ENCODE measurements around the gene SUSD1.

The SUSD1 gene

DNA sequence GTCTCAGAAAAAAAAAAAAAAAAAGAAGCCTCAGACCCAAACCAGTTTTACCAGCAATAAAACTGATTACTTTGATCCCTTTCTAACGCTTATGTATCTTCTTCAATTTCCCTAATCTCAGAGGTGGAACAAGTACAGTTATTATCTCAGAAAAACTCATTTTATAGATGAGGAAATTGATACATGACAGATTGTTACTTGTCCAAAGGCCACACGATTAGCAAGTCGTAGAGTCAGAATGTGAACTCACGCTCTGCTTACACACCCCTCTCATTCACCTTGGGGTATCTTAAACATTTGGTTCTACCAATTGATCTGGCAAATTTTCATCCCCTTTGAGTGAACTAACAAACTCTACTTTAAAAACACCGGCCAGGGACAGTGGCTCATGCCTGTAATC is 110.2 kb downstream of the SUSD1 start:
- DNase-seq, result no peak

DNA sequence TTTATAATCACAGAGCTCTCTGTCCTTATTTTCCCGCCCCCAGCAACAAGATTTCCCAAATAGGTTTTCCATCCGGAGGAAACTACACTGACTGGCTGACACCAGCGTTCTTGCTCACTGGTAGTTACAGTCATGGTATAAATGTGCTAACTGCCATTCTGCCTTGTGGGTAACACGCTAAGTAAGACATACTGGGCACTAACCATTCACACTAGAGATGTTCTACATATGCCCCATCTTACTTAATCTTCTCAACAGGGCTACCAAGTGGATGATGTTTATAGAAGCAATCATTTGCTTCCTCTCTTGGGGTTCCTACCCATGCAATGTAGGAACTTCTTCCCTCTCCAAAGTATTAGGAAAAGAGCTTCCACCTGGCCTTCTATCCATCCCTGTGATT is 111.5 kb downstream of the SUSD1 start:
- no peak for DNase-seq

DNA sequence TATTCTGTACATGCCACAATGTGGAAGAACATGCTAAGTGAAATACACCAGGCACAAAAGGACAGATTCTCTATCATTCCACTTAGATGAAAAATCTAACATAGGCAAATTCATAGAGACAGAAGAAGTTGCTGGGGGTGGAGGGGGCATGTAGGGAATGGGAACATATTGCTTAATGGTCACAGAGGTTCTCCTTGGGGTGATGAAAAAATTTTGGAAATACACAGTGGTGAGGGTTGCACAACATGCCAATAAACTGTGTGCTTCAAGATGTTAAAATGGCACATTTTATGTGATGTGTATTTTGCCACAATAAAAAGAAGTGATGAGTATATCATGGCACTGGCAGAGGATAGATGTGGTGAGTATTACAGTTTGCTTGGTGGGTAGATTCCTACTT is 111.9 kb downstream of the SUSD1 start:
- DNase-seq, result no peak

DNA sequence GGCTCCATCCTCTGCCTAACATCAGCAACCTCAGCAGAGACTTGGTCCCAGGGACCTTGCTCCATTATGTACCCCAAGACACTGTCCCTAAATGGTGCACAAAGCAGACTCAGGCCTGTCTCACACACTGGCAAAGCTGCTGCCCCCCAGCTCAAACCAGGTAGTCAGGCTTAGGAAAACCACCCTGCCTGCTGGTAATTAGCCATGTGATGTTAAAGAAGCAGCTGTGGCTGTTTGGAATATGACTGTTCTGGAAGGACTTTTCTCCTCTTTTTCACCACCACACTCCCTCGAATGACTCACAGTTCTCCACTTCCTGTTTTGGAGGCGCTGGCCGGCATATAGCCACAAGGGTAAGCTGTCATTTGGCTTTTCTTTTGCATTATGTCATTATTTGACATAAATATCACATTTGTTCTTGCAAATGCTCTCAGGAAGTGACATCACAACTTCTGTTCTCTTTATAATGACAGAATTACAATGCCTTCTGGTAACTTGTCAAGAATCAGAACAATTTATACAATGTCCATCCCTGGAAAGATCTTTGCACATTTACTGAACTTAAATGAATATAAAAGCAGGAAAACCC is 113.9 kb downstream of the SUSD1 start:
- DNase-seq, result peak; percentile 37

GRCh38 chr9:112059966-112060320 is 115.2 kb downstream of the SUSD1 start:
- no peak for DNase-seq

DNA sequence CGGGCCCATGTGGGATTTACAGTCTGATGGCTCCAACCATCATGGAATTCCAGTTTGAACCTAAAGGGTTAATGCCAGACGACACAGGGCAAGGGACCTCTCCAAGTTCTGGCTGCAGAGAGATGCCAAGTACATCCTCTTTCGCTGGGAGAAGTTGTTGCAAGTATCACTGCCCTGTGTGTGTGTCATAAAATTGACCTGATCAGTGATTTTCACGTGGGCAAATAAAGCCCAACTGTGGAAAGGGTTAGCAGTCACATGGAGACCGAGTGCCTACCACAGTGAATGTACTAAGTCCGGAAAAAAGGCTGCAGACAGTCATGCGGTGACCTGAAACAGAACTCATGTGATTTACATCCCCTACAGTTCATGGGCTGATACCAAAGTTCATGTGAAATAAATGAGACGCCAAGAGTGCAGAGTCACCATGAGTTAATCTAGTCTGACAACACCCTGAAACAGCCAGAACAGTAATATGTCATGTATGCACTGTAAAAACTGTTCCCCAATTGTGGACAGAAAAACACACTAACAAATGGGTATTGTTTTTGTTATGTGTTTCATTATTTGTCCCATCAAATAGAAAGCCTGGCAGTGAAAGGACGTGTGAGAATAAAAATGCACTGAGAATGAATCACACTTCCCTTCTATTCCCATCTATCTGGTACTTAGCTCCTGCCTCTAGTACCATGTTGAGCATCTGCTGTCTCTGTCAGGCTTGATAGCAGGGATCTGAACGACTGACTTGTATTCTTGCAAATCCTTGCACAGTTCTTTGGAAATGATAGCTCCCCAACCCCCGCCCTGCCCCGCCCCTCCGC is 115.7 kb downstream of the SUSD1 start:
- DNase-seq, result no peak

DNA sequence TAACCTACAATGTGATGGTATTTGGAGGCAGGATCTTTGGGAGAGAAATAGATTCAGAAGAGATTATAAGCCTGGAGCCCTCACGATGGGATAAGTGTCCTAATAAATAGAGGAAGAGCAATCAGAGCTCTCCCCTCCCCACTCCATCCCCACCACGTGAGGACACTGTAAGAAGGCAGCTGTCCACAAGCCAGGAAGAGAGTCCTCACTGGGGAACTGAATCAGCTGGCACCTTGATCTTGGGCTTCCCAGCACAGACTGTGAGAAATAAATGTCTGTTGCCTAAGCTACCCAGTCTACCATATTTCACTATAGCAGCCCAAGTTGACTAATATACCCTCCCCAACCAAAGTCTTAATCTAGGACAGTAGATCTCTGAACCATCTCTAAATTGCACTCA is 118.1 kb downstream of the SUSD1 start:
- DNase-seq, result no peak

DNA sequence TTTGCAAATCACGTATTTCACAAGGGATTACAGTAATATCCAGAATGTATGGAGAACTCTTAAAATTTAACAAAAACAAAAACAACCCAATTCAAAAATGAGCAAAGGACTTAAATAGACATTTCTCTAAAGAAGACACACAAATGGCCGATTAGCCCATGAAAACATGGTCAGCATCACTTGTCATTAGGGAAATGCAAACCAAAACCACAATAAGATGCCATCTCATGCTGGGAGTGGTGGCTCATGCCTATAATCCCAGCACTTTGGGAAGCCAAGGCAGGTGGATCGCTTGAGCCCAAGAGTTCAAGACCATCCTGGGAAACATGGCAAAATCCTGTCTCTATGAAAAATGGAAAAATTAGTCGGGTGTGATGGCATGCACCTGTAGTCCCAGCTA is 120.2 kb downstream of the SUSD1 start:
- no peak for DNase-seq

DNA sequence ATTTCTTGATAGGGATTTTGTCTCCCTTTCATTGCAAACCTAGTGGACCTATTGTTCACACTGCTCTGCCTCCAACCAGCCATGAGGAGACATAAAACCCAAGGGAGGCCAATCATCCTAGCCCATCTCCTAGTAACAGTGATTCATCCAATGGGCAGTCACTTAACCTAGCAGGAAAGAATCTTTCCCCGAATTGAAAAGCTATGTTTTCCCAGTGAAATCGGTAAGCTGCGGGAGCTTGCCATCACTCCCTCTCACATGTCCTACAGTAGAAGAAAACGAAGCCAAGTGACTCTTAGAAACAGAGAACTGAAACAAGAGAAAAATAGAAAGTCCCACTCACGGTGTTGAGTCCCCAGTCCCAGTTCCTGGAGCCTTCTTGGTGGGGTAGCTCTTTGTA is 123.3 kb downstream of the SUSD1 start:
- no peak for DNase-seq

- no peak for DNase-seq
These were observed 124.3 kb downstream of the SUSD1 start for GRCh38 chr9:112050544-112051475.

- DNase-seq, result no peak
These were observed 125.1 kb downstream of the SUSD1 start for GRCh38 chr9:112049811-112050516.

GRCh38 chr9:112048924-112049691 is 126.0 kb downstream of the SUSD1 start:
- DNase-seq, result no peak

GRCh38 chr9:112047538-112048066 is 127.5 kb downstream of the SUSD1 start:
- no peak for DNase-seq

- no peak for DNase-seq
These were observed 128.9 kb downstream of the SUSD1 start for GRCh38 chr9:112046181-112046580.

DNA sequence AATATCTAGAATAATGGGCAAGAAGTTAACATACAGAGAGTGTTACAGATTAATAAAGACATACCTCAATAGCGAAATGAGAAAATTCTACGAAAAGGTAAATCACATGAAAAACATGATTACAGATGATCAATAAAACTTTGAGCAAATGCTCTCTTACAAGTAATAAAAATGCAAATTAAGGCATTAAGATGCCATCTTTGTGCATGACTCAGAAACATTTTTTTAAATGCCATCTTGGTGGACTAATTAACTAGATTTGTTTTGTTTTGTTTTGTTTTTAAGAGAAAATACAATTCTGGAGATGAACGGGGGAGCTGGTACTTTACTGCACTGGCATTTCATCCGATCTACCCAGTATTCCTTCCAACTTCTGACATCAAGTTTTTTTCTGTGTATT is 130.2 kb downstream of the SUSD1 start:
- DNase-seq, result no peak

DNA sequence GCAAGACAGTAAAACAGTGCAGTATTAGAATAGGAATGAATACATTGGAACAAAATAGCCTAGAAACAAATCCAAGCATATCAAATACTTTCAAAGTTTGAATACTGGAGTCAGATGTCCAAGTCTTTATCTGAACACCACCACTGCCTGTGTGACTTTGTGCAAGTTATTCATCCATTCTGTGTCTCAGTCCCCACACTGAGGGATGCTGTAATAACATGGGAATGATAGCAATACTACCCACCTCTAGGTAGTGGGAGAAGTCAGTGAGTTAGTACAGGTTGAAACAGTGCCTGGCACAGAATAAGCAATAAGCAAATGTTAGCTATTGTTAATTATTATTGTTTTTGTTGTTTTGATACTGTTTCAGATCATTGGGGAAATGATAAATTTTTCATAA is 130.9 kb downstream of the SUSD1 start:
- no peak for DNase-seq

DNA sequence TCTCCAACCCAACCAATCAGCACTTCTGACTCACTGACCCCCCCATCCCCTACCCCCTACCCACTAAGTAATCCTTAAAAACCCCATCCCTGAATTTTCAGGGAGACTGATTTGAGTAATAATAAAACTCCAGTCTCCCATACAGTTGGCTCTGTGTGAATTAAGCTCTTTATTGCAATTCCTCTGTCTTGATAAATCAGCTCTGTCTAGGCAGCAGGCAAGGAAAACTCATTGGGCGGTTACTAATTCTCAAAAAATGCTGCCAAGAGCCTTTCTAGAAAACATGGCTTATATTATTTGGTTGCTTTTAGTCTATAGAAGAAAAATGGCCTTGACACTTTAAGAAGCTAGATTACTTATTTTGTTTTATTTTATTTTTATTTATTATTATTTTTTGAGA is 131.7 kb downstream of the SUSD1 start:
- no peak for DNase-seq

- no peak for DNase-seq
These were observed 132.3 kb downstream of the SUSD1 start for GRCh38 chr9:112042769-112043168.

GRCh38 chr9:112042244-112042638 is 132.9 kb downstream of the SUSD1 start:
- no peak for DNase-seq

GRCh38 chr9:112041536-112042243 is 133.4 kb downstream of the SUSD1 start:
- no peak for DNase-seq

DNA sequence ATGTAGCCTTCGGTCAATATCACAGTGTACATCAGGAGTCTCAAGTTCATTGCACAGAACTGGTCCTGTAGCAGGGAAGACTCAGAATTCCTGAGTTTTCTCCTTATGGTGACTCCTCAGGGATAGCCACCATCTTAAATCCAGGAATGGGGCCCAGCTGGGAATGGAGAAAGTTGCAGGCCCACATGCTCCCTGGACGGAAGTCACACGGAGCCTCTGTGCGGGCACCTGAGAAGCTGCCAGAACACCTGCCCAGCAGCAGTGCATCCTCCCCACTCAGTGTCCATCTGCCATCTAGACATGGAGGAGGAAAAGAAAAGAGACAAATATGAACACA is 133.9 kb downstream of the SUSD1 start:
- DNase-seq, result no peak

GRCh38 chr9:112038017-112038408 is 137.1 kb downstream of the SUSD1 start:
- no peak for DNase-seq

Data from CD4-positive, alpha-beta T cell treated with Interleukin-12 subunit alpha and Interleukin-12 subunit beta, for 1 hour (primary cell).